Measurements from ENCODE around the gene EIF2B5.

GRCh38 chr3:184166671-184167070, 31.5 kb downstream of the EIF2B5 start:
- TF ChIP-seq TAF1 (IDR thresholded peaks at IDR 0.05; ENCODE audit: control insufficient read depth, extremely low read depth, insufficient read depth, low read length, severe bottlenecking) (no peak), AFF4 (CRISPR knock-in tag; IDR thresholded peaks at IDR 0.05) (no peak), HDAC1 (IDR thresholded peaks at IDR 0.05) (no peak), ETS1 (conservative IDR thresholded peaks at IDR 0.05; ENCODE audit: control insufficient read depth, low read depth, low read length) (no peak), SRF (CRISPR knock-in tag; IDR thresholded peaks at IDR 0.05) (no peak), NFYB (IDR thresholded peaks at IDR 0.05; ENCODE audit: extremely low read depth, insufficient read length) (no peak), POLR2A (conservative IDR thresholded peaks at IDR 0.05) (no peak), ZNF121 (CRISPR knock-in tag; conservative IDR thresholded peaks at IDR 0.05) (no peak), SIX5 (IDR thresholded peaks at IDR 0.05; ENCODE audit: borderline replicate concordance in 1 of 2, insufficient read depth in 1 of 2, low read depth in 1 of 2, low read length in 2 of 2) (no peak), ARHGAP35 (IDR thresholded peaks at IDR 0.05; ENCODE audit: partially characterized antibody) (no peak)
- TF ChIP-seq, protein P1, sequence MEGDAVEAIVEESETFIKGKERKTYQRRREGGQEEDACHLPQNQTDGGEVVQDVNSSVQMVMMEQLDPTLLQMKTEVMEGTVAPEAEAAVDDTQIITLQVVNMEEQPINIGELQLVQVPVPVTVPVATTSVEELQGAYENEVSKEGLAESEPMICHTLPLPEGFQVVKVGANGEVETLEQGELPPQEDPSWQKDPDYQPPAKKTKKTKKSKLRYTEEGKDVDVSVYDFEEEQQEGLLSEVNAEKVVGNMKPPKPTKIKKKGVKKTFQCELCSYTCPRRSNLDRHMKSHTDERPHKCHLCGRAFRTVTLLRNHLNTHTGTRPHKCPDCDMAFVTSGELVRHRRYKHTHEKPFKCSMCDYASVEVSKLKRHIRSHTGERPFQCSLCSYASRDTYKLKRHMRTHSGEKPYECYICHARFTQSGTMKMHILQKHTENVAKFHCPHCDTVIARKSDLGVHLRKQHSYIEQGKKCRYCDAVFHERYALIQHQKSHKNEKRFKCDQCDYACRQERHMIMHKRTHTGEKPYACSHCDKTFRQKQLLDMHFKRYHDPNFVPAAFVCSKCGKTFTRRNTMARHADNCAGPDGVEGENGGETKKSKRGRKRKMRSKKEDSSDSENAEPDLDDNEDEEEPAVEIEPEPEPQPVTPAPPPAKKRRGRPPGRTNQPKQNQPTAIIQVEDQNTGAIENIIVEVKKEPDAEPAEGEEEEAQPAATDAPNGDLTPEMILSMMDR (IDR thresholded peaks at IDR 0.05 in 2 of 3, conservative IDR thresholded peaks at IDR 0.05 in 1 of 3; ENCODE audit: insufficient read depth in 2 of 3, low read depth in 1 of 3, low read length in 3 of 3), result no peak
